Suprapubic skin (tissue), 4 donors: ENCODE data around the gene TEX264. TPM values are rescaled to one million over a fixed set of nuclear protein-coding genes. Genes with fewer than 3 reads are reported as not detected.

Experiments used
- DNase-seq, 2 donors: peaks; one replicate each; pipeline ENCODE4 v3.0.0-alpha.2; 2019; ENCODE audit warnings: low spot score in 2 of 2
- H3K27ac ChIP-seq: fragments of 200-600 bp; sonication (generic); one replicate; pipeline ENCODE4 v1.5.1; 2019
- H3K27me3 ChIP-seq: fragments of 200-600 bp; sonication (generic); one replicate; pipeline ENCODE4 v1.5.1; 2019
- H3K36me3 ChIP-seq: fragments of 200-600 bp; sonication (generic); one replicate; pipeline ENCODE4 v1.5.1; 2019
- H3K4me1 ChIP-seq: fragments of 200-600 bp; sonication (generic); one replicate; pipeline ENCODE4 v1.5.1; 2019
- H3K4me3 ChIP-seq: fragments of 200-600 bp; sonication (generic); one replicate; pipeline ENCODE4 v1.5.1; 2019; ENCODE audit warnings: mild to moderate bottlenecking
- H3K9me3 ChIP-seq: fragments of 200-600 bp; sonication (generic); one replicate; pipeline ENCODE4 v1.5.1; 2019
- CTCF ChIP-seq, 2 donors: fragments of 200-600 bp in 1 of 2; fragments of 450-650 bp in 1 of 2; sonication (generic) in 1 of 2; IDR thresholded peaks; one replicate each; pipeline ENCODE4 v1.5.1; 2016 to 2019; ENCODE audit warnings: antibody characterized with exemption in 2 of 2, mild to moderate bottlenecking in 1 of 2, moderate library complexity in 1 of 2
- EP300 ChIP-seq: sonication (generic); formaldehyde crosslinking; IDR thresholded peaks from one replicate; pipeline ENCODE4 v1.6.1; 2017; ENCODE audit warnings: antibody characterized with exemption
- POLR2A ChIP-seq, 2 donors: fragments of 450-650 bp; IDR thresholded peaks; one replicate each; pipeline ENCODE4 v1.6.1; 2017; ENCODE audit warnings: antibody characterized with exemption in 2 of 2, mild to moderate bottlenecking in 2 of 2, moderate library complexity in 2 of 2
- POLR2AphosphoS5 ChIP-seq, 3 donors: sonication (generic); formaldehyde crosslinking; IDR thresholded peaks; one replicate each; pipeline ENCODE4 v1.6.1; 2017; ENCODE audit warnings: antibody characterized with exemption in 3 of 3
- WGBS: methylation state at CpG from one replicate; pipeline ENCODE4 v1.1.5; 2018; 5-methylcytosine and 5-hydroxymethylcytosine counted together
- total RNA-seq, 4 donors: library from RNA; depleted of rRNA; stranded (reverse); fragments of >200 nt; gene quantifications; one replicate each; pipeline ENCODE4 v1.1.0, GENCODE V29; 2016

TEX264 gene
- total RNA-seq, 4 donors from 2014 or later: 52.3 to 137 (median 129) TPM

DNA sequence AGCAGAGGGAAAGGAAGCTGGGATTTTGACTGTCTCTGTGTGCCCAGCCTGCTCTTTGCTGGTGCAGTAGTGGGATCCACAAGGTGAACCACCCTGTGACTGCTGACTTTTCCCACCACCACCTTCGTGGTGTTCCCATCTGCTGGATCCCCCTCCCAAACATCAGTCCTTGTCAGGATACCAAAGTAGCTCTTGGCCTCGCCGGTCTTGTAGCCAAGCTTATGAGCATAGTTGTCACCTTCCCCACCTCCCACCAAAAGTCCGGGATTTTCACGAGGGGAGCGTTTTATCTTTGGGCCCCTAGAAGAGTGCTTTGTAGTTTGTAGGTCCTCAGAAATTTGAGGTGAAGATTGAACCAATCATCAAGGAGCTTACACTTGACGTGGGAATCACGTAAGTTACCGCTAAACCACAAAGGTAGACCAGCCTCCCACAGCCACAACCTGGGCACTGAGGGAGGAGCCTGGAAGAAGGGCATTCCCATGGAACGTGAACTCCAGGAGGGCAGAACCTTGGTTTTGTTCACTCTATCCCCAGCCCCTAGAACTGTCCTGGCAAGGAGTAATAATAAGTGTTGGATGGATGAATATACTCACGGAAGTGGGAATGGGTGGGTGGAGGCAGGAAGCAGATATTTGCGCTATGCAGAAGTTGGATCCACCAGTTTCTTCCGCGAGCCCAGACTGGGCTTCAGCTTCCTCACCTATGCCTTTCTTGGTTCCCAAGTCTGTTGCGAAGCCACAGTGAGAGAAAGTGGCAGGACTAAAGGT, 814 bp upstream of the TEX264 start:
- Histone ChIP-seq H3K4me3 (peak overlapping the region; percentile 60), H3K27me3 (no peaks in the 10 kb centered on the region), H3K36me3 (peaks cover 7% of the 10 kb centered on the region), H3K4me1 (peaks cover 54% of the 10 kb centered on the region), H3K27ac (peak overlapping the region; percentile 86), H3K9me3 (no peaks in the 10 kb centered on the region)
- no peak for DNase-seq
- WGBS: 50% methylated on average over 15 of the region's 15 CpGs
- no peak for TF ChIP-seq CTCF (IDR thresholded peaks at IDR 0.05)
- TF ChIP-seq EP300: no peak
- TF ChIP-seq POLR2A (IDR thresholded peaks at IDR 0.05): no peak
- no peak for TF ChIP-seq POLR2AphosphoS5 (IDR thresholded peaks at IDR 0.05)

DNA sequence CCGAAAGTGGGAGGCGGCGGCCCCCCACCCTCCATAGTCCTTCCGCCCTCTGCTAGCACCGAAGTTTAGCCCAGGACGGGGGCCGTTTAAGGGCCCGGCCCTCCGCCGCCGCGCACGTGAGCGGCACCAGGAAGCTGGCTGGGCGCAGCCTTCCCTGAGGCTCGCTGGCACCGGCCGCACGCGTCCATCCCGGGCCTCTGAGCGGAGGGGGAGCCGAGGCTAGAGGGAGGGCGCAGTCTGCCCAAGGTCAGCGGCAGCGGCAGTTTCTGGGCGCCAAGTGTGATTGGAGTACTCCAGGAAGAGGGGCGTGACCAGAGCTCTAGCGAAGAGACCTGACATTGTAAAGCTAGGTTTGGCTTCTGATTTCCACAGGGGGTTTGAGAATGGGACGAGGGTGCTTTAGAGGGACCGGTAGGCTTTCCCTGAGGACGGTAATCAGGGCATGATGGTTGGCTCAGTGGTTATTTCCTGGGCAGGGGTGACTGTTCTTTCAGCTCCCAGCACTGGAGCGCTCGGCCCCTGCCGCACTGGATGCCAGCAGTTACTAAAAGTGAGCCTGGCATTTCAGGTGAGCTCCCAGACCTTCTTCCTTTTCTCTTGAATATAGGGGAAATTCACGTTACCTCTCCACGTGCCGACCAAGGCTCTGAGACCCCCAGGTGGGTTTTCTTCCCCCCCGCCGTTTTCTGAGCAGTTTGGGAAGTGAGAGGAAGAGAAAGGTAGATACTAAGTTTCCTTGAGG, 853 bp downstream of the TEX264 start:
- Histone ChIP-seq H3K4me3 (peak overlapping the region; percentile 60), H3K9me3 (no peaks in the 10 kb centered on the region), H3K4me1 (peaks cover 70% of the 10 kb centered on the region), H3K36me3 (peaks cover 13% of the 10 kb centered on the region), H3K27ac (peak overlapping the region; percentile 86), H3K27me3 (no peaks in the 10 kb centered on the region)
- WGBS: 7% methylated on average over 22 of the region's 40 CpGs
- TF ChIP-seq CTCF (IDR thresholded peaks at IDR 0.05): no peak
- TF ChIP-seq POLR2A (IDR thresholded peaks at IDR 0.05): no peak
- TF ChIP-seq POLR2AphosphoS5 (IDR thresholded peaks at IDR 0.05): peak in 2 of 3 donors; percentile 22 to 81
- no peak for TF ChIP-seq EP300
- DNase-seq: peak; percentile 82 to 89

DNA sequence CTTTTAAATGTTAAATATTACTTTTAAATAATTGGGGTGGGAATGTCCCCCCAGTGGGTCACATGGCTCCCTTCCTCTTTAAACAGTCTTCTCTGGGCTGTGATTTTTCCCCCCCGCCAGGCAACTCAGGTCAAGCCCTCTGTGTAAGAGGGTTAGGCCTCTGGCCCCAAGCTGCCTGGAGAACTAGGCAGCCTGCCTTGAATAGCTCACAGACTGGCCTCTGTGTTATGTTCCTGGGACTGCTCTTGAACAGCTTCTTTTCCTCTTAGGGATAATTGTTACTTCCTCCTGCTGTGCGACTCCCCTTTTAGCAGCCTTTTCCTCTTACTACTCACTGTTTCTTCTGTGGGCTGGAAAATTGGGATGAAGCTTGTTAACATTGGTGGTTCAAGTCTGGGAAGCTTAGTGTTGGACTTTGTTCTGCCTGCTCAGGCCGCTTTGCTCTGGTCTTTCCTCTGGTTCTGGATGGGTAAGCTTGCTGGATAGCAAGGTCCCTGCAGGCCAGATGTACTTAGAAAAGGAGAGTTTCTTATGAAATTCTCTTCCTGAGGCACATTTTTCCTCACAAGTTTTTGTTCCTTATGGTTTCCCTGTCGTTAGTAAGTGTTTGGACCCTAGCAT, 2.2 kb downstream of the TEX264 start:
- H3K27me3 ChIP-seq: no peaks in the 10 kb centered on the region
- H3K4me1 ChIP-seq: peaks cover 84% of the 10 kb centered on the region
- H3K4me3 ChIP-seq: no peak overlapping the region
- TF ChIP-seq POLR2A (IDR thresholded peaks at IDR 0.05) (no peak), CTCF (IDR thresholded peaks at IDR 0.05) (no peak), POLR2AphosphoS5 (IDR thresholded peaks at IDR 0.05) (no peak), EP300 (no peak)
- 69% methylated on average over 4 of the region's 4 CpGs for WGBS
- peak overlapping the region; percentile 34 for H3K27ac ChIP-seq
- H3K36me3 ChIP-seq: peaks cover 13% of the 10 kb centered on the region
- H3K9me3 ChIP-seq: no peaks in the 10 kb centered on the region
- peak; percentile 40 to 52 for DNase-seq

DNA sequence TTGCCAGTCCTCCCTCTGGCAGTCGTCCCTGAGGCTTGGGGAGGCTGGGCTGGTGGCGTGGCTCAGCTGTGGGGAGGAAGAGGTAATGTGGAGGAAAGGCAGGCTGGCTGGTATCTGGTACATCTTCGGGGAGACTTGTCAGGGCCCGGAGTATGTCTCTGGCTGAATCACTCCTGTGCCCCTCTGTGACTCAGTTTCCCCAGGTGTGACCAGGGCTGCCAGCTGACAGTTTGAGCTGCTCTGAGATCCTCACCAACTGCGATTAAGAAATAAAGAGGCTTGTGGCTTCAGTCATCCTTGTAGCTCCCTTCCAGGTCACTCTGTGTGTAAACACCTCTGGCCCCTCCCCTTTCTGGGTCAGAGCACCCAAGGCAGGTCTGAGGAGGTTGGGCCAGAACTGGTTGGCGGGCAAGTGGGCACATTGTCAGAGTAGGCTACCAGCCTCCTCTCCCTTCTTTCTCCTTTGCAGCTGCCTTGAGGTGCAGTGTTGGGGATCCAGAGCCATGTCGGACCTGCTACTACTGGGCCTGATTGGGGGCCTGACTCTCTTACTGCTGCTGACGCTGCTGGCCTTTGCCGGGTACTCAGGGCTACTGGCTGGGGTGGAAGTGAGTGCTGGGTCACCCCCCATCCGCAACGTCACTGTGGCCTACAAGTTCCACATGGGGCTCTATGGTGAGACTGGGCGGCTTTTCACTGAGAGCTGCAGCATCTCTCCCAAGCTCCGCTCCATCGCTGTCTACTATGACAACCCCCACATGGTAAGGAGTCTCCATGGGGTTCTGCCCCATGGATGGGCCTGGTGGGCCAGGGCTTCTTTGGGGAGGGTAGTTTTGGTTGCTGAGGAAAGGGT, 3.0 kb downstream of the TEX264 start:
- DNase-seq: peak; percentile 55 to 63

DNA sequence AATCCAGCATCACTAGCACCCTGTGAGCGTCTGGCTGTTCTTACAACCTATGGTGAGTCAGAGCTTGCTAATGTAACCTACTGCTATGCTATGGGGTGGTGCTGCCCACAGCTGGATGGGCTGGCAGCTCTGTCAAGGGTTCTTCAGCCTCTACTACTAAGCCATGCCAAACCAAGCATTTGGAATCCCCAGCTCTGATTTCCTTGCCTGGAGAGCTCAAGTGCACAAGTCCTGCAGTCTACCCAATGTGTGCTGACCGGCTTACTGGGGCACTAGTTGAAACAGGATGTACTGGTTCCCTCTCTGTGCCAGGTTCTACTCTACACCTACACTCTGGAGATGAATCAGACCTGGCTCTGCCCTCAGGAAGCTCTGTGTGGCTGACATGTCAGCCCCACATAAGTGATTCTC, 4.2 kb downstream of the TEX264 start:
- WGBS: 76% methylated on average over 2 of the region's 2 CpGs

More for the DNA sequence above, 3.0 kb downstream of the TEX264 start:
- no peak for TF ChIP-seq EP300
- Histone ChIP-seq H3K27ac (peak overlapping the region; percentile 34), H3K9me3 (no peaks in the 10 kb centered on the region), H3K36me3 (peaks cover 16% of the 10 kb centered on the region), H3K4me1 (peaks cover 86% of the 10 kb centered on the region), H3K4me3 (no peak overlapping the region), H3K27me3 (no peaks in the 10 kb centered on the region)
- WGBS: 91% methylated on average over 12 of the region's 14 CpGs

More for the DNA sequence above, 4.2 kb downstream of the TEX264 start:
- DNase-seq: peak; percentile 38 to 44
- no peaks in the 10 kb centered on the region for H3K9me3 ChIP-seq
- no peak overlapping the region for H3K4me3 ChIP-seq
- no peak for TF ChIP-seq POLR2A (IDR thresholded peaks at IDR 0.05)
- no peak for TF ChIP-seq EP300
- no peak for TF ChIP-seq POLR2AphosphoS5 (IDR thresholded peaks at IDR 0.05)
- TF ChIP-seq CTCF (IDR thresholded peaks at IDR 0.05): no peak
- H3K27ac ChIP-seq: peak overlapping the region; percentile 46
- H3K27me3 ChIP-seq: no peaks in the 10 kb centered on the region
- peaks cover 16% of the 10 kb centered on the region for H3K36me3 ChIP-seq
- peaks cover 78% of the 10 kb centered on the region for H3K4me1 ChIP-seq
